Activated CD4-positive, alpha-beta T cell treated with anti-CD3 and anti-CD28 coated beads, Interleukin-2, amount 50 U/mL, for 24 hours (primary cell): Measurements from ENCODE around the gene HEATR5A.
"Not testable (repeated sequence)": the region's sequence is repeated elsewhere in the genome, so short reads cannot be mapped to it uniquely, and the experiment has no call there.

ENCODE experiments used
- DNase-seq, 2 donors: peaks; one replicate each; pipeline ENCODE4 v3.0.0-alpha.2; 2020; ENCODE audit warnings: low read depth in 1 of 2, low spot score in 1 of 2

The HEATR5A gene

DNA sequence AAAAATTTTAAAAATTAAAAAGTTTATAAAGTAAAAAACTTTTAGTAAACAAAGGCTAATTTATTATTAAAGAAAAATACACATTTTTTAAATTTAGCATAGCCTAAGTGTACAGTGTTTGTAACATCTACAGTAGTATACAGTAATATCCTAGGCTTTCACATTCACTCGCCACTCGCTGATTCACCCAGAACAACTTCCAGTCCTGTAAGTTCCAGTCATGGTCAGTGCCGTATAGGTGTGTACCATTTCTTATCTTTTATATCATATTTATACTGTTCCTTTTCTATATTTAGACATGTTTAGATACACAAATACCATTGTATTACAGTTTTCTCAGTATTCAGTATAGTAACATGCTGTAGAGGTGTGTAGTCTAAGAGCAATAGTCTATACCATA, 28.9 kb downstream of the HEATR5A start:
- DNase-seq: no peak

DNA sequence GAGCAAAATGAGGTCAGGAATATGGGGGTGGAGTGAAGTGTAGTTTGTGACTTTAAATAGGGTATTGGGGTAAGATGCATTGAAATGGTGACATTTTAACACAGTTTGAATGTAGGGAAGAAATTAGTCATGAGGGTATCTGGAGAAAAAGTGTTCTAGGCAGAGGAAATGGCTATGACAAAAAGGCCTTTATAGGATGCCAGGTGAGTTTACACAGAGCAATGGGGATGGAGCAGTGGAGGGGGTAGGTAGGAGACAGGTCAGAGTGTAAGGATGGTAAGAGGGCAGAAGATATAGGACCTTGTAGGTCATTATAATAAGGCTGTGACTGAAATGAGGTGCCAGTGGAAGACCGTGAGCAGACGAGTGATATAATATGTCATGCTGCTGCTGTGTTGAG, 30.4 kb downstream of the HEATR5A start:
- DNase-seq: no peak

DNA sequence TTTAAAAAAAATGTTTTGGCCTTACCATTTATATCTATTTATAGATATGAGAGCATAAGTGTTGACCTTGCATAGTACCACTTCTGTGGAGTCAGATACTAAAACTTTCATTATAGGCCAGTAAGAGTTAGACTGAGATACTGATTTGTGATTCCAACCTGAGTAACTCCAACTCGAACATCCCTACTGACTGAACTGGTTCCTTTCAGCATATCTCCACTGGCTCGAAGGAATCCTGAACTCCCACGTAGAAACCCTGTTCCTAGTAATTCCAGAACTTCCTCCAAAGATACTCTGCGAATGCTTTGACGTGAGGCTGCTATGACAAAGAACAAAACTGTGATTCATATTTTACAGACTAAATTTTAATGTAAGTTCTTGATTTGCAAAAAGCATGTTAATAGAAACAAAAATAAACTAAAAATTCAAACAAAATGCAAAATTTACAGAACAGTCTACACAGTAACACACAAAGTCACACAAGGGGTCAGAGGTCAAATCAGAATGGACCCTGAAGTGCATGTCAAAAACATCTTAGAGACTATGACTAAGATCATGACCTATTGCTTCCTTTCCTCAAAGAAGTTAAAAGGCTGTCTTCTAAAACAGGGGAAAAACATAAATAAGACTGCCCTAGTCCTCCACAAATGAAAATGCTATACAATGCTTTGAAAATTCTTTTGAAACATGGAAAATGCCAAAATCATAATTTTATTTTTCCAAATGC, 31.5 kb downstream of the HEATR5A start:
- peak in 1 of 2 donors; percentile 0 for DNase-seq

DNA sequence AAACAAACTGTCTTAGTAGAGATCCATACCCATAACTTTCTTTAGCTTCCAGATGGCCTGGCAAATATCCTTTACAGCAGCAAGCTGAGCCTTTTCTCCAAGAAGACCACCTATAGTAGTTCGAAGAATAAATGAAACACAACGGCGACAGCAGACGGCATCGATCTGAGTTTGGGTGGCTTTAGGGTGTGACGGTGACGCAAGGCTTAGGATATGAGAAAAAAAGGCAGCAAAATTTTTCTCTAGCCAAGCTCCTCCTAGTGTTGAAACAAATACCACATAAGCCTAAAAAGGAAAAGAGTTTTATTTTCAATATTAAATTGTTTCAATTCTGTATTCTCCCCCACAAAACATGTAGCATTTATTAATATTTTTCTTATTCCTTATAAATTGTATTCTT, 33.3 kb downstream of the HEATR5A start:
- no peak for DNase-seq

DNA sequence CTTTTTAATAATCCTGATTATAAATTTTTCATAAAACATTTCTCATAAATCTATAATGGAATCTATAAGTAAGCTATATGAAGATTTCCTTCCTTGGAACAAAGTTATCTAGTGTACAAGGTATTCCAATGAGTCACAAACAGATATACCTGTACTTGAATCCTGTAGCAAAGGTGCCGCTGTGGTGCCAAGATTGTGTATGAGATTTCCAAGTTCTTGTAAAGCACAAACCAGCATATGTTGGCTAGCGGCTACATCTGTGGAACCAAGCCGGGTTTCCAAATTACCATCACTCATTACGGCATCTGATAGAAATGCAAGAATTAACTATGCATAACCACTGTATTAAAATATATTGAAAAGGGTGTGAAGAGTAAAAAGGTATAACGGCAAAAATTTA, 34.1 kb downstream of the HEATR5A start:
- DNase-seq: no peak

DNA sequence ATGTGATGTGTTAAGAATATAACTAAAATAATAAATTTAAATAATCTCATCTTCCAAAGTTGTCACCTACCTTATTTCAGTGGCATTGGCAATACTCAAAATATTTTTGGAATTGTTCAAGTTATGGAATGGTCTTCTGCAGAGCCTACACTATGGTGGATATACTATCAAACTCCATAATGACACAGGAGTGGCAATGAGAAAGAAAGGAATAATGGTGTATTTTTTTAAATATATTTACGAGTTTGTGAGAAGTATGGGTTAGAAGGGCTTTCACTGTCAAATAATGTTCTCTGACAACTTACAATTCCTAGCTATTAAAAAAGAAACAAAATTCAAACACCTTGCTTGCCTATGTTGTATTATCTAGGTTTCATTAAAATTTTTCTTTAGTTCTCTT, 38.1 kb downstream of the HEATR5A start:
- no peak for DNase-seq

DNA sequence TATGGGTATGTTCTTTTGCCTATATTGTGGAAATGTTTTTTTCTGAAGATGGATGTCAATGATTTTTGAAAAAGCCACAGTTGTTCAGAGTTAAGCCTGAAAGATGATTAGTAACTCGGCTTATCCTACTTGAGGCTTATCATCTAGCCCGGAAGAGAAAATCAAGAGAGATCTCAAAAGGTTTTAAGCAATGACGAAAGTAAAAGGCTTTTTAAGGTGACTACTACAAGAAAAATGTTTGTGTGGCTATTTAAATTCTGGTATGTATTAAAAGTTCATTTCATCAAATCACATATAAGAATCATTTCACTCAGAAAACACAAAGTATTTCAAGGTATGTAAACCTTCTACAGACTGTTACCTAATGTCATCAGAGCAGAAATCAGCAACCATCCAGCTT, 40.2 kb downstream of the HEATR5A start:
- no peak for DNase-seq

DNA sequence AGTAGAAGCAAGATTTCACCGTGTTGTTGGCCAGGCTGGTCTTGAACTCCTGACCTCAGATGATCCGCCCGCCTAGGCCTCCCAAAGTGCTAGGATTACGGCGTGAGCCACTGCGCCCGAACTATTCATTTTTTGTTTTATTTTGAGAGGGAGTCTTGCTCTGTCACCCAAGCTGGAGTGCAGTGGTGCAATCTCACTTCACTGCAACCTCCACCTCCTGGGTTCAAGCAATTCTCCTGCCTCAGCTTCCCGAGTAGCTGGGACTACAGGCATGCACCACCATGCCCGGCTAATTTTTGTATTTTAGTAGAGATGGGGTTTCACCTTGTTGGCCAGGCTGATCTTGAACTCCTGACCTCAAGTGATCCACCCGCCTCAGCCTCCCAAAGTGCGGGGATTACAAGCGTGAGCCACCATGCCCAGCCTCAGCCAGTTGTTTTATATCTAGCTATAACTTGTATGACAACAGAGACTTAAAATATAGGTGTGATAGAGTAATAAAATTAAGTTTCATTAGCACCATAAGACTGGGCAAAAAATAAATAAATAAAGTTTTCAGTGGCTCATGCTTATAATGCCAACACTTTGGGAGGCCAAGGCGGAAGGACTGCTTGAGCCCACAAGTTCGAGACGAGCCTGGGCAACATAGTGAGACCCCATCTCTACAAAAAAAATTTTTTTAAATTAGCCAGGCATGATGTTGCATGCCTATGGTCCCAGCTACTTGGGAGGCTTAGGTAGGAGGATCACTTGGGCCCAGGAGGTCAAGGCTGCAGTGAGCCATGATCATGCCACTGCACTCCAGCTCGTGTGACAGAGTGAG, 41.0 kb downstream of the HEATR5A start:
- DNase-seq: not testable (repeated sequence)

DNA sequence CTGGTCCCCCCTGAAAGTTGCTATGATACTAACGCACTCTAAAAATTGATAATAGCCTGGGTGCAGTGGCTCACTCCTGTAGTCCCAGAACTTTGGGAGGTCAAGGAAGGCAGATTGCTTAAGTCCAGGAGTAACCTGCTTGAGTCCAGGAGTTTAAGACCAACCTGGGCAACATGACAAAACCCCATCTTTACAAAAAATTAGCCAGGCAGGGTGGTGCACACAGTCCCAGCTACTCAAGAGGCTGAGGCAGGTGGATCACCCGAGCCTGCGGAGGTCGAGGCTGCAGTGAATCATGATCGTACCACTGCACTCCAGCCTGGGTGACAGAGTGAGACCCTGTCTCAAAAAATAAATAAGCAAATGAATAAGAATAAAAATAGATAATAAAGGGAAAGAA, 42.9 kb downstream of the HEATR5A start:
- no peak for DNase-seq

DNA sequence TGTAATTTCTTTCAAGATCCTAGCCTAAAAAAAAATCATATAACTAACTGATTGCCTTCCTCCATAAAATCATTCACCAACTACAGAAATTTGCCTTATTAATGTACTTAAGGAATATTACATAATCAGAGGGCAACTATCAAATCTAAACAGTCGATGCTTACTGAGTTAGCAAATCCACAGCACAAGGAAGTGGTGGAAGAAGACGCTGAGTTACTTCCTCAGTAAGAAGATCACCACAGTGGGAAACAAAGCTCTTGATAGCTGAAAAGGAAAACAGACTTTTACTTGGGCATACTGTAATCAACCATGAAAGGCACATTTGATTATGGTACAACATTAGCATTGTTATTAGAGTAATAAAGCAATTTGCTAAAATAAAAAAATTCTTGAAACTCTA, 48.7 kb downstream of the HEATR5A start:
- no peak for DNase-seq

DNA sequence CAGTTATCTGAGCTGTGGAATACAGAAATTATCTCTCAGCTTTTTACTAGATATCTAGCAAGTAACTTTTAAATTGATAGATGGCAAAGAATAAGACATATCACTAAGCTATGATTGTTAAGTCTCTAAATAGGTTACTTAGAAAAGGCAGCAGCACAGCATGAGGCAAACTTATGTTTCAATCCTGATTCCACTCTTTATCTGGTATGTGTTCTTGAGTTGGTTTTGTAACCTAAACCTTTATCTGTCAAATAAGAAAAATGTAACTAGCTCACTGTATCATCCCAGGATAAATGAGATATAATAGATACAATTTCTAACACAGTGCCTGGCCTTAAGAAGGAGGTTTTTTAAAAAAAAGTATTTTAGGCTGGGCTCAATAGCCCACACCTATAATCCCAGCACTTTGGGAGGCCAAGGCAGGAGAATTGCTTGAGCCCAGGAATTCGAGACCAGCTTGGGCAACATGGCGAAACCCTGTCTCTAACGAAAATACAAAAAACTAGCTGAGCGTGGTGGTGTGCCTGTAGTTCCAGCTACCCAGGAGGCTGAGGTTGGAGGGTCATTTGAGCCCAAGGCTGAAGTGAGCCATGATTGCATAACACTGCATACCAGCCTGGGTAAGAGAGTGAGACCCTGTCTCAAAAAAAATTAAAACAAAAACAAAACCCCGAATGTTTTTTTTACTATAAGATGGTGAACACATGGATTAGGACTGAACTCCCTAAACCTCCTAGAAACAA, 56.8 kb downstream of the HEATR5A start:
- no peak for DNase-seq

DNA sequence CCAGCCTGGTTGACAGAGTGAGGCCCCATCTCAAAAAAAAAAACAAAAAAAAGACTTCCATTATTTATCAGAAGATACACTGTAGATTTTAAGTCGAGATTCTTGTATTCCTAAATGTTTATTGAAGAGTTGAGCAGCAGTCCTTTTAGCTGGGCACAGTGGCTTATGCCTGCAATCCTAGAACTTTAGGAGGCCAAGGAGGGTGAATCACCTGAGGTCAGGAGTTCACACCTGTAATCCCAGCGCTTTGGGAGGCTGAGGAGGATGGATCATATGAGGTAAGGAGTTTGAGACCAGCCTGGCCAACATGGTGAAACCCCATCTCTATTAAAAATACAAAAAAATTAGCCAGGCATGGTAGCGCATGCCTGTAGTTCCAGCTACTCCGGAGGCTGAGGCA, 57.6 kb downstream of the HEATR5A start:
- DNase-seq: no peak

DNA sequence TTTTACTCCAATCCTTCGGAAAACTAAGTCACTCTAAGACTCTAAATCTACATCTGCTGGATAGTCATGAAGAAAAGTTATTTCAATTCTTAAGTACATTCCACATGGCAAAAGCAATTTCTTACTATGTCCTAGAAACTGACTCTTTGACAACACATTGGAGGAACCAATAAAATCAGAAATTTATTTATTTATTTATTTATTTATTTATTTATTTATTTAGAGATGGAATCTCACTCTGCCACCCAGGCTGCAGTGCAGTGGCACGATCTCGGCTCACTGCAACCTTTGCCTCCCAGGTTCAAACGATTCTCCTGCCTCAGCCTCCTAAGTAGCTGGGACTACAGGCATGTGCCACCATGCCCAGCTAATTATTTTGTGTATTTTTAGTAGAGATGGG, 58.6 kb downstream of the HEATR5A start:
- not testable (repeated sequence) for DNase-seq

DNA sequence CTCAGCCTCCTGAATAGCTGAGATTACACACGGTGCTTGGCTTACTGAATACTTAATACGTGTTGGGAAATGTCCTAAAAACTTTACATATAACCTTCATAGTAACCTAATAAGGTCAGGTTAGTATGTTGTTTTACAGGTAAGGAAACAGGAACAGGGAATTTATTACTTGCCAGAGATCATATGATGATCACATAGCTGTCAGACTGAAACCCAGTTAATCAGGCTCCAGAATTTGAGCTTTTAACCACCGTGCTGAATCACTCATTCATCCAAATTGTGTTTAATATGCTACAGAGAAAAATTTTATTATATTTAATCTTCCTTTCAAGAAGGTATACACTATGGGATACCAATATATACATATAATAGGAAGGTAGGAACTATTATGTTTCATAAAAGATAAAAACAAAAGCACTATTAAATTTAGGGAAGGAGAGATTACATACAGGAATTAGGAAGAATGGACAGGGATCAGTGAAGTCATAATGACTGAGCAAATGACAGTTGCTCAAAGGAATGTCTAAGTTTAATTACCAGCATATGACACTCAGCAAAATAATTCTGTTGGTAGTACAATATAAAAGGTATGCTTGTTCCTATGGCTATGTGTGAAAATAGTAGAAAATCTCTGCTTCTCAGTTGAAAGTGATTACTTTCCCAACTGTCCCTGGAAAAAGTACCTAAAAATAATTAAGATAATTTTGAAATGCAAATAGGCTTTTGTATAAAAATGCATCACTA, 59.3 kb downstream of the HEATR5A start:
- no peak for DNase-seq

DNA sequence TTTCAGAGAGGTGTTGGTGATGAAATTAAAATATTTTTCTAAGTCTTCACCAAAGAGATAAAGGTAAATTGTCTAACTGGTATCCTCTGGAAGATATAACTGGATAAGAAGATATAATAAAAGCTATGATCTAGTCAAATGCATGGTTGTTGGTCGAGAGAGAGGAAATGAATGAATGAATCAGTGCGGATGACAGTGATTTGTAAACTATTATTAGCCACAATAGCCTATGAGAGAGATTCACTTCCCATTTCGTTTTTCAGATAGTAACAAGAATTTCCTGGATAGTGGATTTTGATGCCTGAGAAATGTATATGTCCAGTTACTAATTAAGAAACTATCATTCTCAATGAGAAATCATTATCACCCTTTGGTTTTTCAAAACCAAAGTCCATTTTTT, 63.1 kb downstream of the HEATR5A start:
- DNase-seq: no peak

DNA sequence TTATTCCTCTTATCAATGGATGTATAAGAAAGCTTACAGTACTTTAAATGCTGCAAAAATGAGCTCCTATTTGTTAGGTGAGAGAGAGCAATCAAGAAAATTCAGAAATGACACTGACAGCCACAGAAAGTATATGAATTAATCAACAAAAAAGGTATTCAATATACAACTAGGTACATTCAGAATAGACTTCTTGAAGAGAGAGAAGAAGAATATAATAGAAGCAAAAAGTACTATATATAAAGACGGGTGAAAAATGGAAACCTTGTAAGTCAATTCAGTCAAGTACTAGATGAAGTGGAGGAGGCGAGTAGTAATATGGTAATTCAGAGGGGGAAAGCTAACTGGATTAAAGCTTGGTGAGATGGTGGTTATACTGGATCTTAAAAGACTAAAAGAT, 74.3 kb downstream of the HEATR5A start:
- no peak for DNase-seq

DNA sequence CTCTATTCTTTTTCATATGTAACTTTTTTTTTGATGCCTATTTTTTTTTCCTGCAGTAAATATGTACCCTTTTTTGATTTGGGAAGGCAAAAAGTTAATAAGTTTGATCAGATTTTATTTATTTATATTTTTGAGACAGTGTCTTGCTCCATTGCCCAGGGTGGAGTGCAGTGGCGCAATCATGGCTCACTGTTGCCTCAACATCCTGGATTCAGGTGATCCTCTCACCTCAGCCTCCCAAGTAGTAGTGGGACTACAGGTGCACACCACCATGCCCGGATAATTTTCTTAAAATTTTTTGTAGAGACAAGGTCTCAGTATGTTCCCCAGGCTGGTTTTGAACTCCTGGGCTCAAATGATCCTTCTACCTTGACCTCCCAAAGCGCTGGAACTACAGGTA, 79.1 kb downstream of the HEATR5A start:
- no peak for DNase-seq

DNA sequence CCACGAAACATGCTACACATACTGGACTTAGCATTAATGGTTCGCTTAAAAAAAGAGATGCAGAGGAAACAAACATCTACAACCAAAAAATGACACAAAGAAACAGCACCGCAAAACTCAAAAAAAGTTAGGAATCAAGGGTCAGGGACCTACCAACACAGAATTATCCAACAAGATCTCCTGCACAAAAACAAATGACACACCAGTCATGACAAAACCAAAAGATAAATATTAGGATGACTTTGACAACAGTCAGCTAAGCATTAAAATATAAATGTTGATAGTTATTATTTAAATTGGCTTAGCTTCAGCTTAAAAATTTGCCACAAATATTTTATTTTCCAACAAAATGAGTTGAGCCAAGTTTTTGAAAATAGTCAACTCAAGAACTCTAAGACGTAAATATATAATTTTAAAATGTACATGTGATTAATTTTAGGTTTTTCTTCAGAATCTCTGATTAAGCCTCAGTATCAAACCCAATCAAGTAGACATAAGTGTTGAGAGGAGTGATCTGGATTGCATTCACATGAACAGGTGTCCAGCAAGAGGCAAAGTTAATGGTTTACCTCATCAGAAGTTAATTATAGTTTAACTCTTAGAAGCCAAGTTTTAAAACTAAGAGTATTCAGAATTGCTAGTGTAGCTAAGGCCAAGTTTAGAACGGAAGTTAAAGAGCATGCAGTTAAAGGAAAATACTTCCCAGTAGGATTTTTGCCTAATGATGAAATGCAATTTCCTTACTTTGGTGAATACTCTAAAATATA, 79.9 kb downstream of the HEATR5A start:
- no peak for DNase-seq

DNA sequence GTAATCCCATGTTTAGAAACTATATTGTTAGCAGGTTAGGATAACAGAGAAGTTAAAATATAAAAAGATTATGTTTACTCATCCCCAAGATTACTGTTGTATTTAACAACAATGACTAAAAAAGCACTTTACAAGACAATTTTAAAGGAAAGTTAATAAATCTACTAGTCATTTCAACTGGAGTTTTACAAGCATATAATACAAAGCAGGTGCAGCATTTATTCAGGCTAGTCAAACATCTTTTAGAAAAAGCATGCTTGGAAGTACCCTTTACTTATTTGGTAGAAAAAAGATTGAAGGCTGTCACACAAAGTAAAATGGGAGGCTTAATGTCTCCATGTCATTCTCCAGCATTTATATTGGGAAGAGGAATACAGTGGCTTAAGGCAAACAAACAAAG, 80.6 kb downstream of the HEATR5A start:
- DNase-seq: no peak

DNA sequence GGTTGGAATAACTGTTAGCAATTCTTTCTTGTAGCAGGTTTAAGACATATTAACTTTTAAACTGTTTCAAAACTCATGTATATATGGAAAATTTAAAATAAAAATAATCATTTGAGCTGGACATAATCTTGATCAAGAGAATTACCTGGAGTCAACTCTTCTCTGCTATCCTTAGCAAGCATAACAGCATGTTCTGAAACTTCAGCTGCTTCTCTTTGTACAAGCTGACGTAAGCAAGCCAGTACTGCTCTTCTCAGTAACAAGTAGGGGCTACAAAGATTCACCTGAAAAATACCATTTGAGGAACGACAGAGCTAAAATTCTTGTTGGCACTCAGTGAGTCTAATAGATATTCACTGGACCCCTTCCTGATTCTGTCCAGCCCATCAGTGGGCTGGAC, 83.0 kb downstream of the HEATR5A start:
- DNase-seq: no peak

DNA sequence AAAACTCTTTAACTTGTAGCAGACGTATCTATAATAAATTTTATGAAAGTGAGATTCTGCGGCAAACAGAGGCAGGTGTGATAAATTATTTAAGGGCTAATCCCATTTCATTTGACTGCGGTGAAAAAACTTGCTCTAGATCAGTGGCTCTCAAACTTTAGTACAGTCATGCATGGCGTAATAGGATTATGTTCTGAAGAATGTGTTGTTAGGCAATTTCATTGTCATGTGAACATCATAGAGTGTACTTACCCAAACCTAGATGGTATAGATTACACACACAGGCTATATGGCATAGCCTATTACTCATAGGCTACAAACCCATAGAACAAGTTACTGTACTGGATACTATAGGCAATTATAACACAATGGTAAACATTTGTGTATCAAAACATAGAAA, 83.7 kb downstream of the HEATR5A start:
- DNase-seq: no peak
